Esophagus muscularis mucosa (tissue), 4 donors: ENCODE measurements around the gene OBSCN. TPM values are rescaled to one million over a fixed set of nuclear protein-coding genes. Genes with fewer than 3 reads are reported as not detected.

Experiments
- DNase-seq: peaks from one replicate; pipeline ENCODE4 v3.0.0-alpha.2; 2017; ENCODE audit errors: extremely low spot score
- H3K27ac ChIP-seq, 4 donors: fragments of 200-600 bp; sonication (generic); replicated peaks in 1 of 4; 1 replicate in 3 of 4; 2 replicates in 1 of 4; pipeline ENCODE4 v1.5.1; 2016 to 2019; ENCODE audit warnings: mild to moderate bottlenecking in 1 of 4
- H3K27me3 ChIP-seq, 4 donors: fragments of 200-600 bp; sonication (generic); one replicate each; pipeline versions ENCODE4 v1.5.1 to v1.6.0; 2016 to 2019
- H3K36me3 ChIP-seq, 4 donors: fragments of 200-600 bp; sonication (generic); one replicate each; pipeline ENCODE4 v1.5.1; 2016 to 2019
- H3K4me1 ChIP-seq, 4 donors: fragments of 200-600 bp; sonication (generic); one replicate each; pipeline ENCODE4 v1.5.1; 2016 to 2019
- H3K4me3 ChIP-seq, 4 donors: fragments of 200-600 bp; sonication (generic); 1 replicate in 2 of 4; 2 replicates in 2 of 4; pipeline ENCODE4 v1.5.1; 2016 to 2019; ENCODE audit warnings: mild to moderate bottlenecking in 4 of 4, moderate library complexity in 1 of 4
- H3K9me3 ChIP-seq, 4 donors: fragments of 200-600 bp; sonication (generic); 1 replicate in 3 of 4; 2 replicates in 1 of 4; pipeline ENCODE4 v1.5.1; 2016 to 2019
- CTCF ChIP-seq, 3 experiments: fragments of 200-600 bp in 2 of 3; fragments of 450-650 bp in 1 of 3; sonication (generic) in 2 of 3; IDR thresholded peaks; one replicate each; pipeline ENCODE4 v1.5.1; 2017 to 2019; ENCODE audit warnings: antibody characterized with exemption in 3 of 3, mild to moderate bottlenecking in 2 of 3, moderate library complexity in 1 of 3
- EP300 ChIP-seq: sonication (generic); formaldehyde crosslinking; IDR thresholded peaks from one replicate; pipeline ENCODE4 v1.6.1; 2017; ENCODE audit warnings: antibody characterized with exemption
- POLR2A ChIP-seq: fragments of 450-650 bp; IDR thresholded peaks from one replicate; pipeline ENCODE4 v1.6.1; 2017; ENCODE audit warnings: antibody characterized with exemption, moderate library complexity, mild to moderate bottlenecking, low read depth
- POLR2AphosphoS5 ChIP-seq, 2 donors: sonication (generic); formaldehyde crosslinking; IDR thresholded peaks; one replicate each; pipeline ENCODE4 v1.6.1; 2017; ENCODE audit warnings: antibody characterized with exemption in 2 of 2
- WGBS: methylation state at CpG from one replicate; pipeline ENCODE4 v1.1.5; 2018; 5-methylcytosine and 5-hydroxymethylcytosine counted together
- intact Hi-C: fragments of 100-400 bp; cut with DNase I; formaldehyde crosslinking; loops from one replicate; pipeline ENCODE4 v1.15.1; 2023
- total RNA-seq, 4 donors: library from RNA; depleted of rRNA; stranded (reverse); fragments of >200 nt; gene quantifications; one replicate each; pipeline versions ENCODE4 v1.1.0 to v1.2.1, GENCODE V29; 2016

OBSCN gene
- total RNA-seq, 4 donors from 2014 or later = 12.6 to 31.4 (median 17.8) TPM

DNA sequence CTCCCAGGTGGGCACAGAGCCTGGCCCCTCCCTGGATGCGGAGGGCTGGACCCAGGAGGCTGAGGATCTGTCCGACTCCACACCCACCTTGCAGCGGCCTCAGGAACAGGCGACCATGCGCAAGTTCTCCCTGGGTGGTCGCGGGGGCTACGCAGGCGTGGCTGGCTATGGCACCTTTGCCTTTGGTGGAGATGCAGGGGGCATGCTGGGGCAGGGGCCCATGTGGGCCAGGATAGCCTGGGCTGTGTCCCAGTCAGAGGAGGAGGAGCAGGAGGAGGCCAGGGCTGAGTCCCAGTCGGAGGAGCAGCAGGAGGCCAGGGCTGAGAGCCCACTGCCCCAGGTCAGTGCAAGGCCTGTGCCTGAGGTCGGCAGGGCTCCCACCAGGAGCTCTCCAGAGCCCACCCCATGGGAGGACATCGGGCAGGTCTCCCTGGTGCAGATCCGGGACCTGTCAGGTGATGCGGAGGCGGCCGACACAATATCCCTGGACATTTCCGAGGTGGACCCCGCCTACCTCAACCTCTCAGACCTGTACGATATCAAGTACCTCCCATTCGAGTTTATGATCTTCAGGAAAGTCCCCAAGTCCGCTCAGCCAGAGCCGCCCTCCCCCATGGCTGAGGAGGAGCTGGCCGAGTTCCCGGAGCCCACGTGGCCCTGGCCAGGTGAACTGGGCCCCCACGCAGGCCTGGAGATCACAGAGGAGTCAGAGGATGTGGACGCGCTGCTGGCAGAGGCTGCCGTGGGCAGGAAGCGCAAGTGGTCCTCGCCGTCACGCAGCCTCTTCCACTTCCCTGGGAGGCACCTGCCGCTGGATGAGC is 164.5 kb downstream of the OBSCN start:
- no peak for DNase-seq
- intact Hi-C loops = no loop called here
- Histone ChIP-seq H3K27me3 (peaks cover 0 to 15% (median 0%) of the 10 kb centered on the region in 4 donors), H3K4me3 (no peak overlapping the region), H3K4me1 (peaks cover 17 to 43% (median 26%) of the 10 kb centered on the region in 4 donors), H3K36me3 (peaks cover 0 to 3% (median 0%) of the 10 kb centered on the region in 4 donors), H3K9me3 (no peaks in the 10 kb centered on the region), H3K27ac (no peak overlapping the region)
- WGBS = 71% methylated on average over 14 of the region's 34 CpGs
- TF ChIP-seq EP300 = no peak
- no peak for TF ChIP-seq POLR2AphosphoS5 (IDR thresholded peaks at IDR 0.05)
- TF ChIP-seq CTCF (IDR thresholded peaks at IDR 0.05) = no peak
- TF ChIP-seq POLR2A = no peak

GRCh38 chr1:228373004-228373680 is 165.3 kb downstream of the OBSCN start:
- peaks cover 0 to 8% (median 0%) of the 10 kb centered on the region in 4 donors for H3K27me3 ChIP-seq
- H3K9me3 ChIP-seq = no peaks in the 10 kb centered on the region
- WGBS = 81% methylated on average over 10 of the region's 12 CpGs
- TF ChIP-seq CTCF (IDR thresholded peaks at IDR 0.05) = no peak
- no peak for TF ChIP-seq POLR2AphosphoS5 (IDR thresholded peaks at IDR 0.05)
- TF ChIP-seq POLR2A = no peak
- TF ChIP-seq EP300 = no peak
- intact Hi-C loops = no loop called here
- no peak overlapping the region for H3K4me3 ChIP-seq
- H3K27ac ChIP-seq = no peak overlapping the region
- DNase-seq = no peak
- H3K36me3 ChIP-seq = peaks cover 0 to 10% (median 0%) of the 10 kb centered on the region in 4 donors
- H3K4me1 ChIP-seq = peaks cover 21 to 36% (median 28%) of the 10 kb centered on the region in 4 donors

DNA sequence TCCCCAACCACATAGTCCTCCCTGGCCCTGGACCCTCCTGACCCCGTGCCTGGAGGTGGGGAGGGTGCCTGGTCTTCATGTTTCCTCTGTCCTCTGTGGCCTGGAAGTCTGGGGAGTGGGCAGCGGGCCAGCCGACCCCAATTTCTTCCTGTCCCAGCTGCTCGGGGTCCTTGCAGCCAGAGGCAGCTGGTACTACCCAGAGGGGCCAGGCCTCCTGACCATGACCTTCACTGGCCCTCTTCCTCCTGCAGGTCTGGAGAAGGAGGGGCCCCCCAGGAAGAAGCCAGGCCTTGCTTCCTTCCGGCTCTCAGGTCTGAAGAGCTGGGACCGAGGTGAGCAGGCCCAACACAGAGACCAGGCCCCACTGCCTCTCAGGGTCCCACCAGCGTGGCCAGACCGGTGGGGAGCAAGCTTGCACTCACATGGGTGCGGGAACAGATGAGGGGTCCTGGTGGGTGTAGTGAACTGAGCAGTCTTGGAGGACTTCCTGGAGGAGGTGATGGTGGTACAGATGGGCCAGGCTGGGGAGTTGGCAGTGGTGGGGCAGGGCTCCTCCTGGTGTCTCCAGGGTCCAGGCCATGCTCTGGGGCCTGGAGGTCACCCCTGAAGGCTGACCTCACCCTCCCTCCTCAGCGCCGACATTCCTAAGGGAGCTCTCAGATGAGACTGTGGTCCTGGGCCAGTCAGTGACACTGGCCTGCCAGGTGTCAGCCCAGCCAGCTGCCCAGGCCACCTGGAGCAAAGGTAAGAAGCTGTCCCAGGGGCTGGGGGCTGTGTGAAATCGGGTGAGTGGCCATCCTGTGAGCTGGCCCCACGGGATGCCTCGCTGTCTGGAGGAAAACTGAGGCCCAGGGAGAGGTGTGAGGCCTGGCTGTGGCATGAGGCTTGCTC is 166.1 kb downstream of the OBSCN start:
- Histone ChIP-seq H3K36me3 (peaks cover 0 to 10% (median 0%) of the 10 kb centered on the region in 4 donors), H3K4me3 (no peak overlapping the region), H3K9me3 (no peaks in the 10 kb centered on the region), H3K27me3 (peaks cover 0 to under 1% (median 0%) of the 10 kb centered on the region in 4 donors), H3K27ac (peak overlapping the region; percentile 42 to 80 (median 70)), H3K4me1 (peaks cover 29 to 42% (median 36%) of the 10 kb centered on the region in 4 donors)
- intact Hi-C loops = no loop called here
- DNase-seq = no peak
- no peak for TF ChIP-seq CTCF (IDR thresholded peaks at IDR 0.05)
- no peak for TF ChIP-seq POLR2A
- no peak for TF ChIP-seq POLR2AphosphoS5 (IDR thresholded peaks at IDR 0.05)
- no peak for TF ChIP-seq EP300
- WGBS = 88% methylated on average over 12 of the region's 14 CpGs

DNA sequence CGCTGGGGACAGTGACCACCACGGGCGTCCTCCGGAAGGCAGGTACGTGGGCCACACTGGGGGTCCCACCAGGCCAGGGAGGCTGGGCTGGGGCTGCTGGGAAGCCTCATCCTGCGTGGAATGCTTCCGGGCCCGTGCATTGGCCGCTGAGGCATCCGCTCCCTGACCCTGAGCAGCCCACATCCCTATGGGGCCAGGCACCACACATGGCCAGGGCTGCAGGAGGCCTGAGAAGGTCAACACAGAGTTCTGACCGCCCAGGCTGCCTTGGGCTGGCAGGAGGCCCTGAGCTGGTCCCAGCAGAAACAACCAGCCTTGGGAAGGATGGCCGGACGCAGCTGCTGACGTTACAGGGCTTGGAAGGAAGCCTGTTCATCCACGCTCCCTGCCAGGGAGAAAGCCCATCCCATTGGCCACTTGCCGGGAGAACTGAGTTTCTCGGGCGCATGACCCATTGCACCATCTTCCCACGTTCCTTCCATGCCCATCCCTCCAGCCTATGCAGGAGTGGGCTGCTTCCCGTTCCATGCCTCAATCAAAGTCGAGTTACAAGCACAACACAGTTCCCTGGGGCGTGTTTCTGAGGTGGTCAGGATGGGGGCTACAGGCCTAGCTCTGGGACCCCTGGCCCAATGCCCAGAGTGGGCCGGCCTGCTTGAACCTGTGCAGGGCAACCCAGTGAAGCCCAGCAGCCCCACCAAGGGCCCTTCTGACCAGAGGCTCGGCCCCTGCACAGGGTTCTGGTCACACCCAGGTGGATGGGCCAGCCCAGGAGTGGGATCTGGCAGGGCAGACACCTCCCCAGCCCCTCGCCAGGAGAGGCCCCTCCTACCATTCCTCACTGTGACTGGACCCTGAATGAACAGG is 167.1 kb downstream of the OBSCN start:
- DNase-seq = no peak

More for the DNA sequence above, 167.1 kb downstream of the OBSCN start:
- no peaks in the 10 kb centered on the region for H3K27me3 ChIP-seq
- H3K27ac ChIP-seq = peak overlapping the region; percentile 73 to 80 (median 78)
- WGBS = 55% methylated on average over 14 of the region's 25 CpGs
- peaks cover 0 to 10% (median 0%) of the 10 kb centered on the region in 4 donors for H3K36me3 ChIP-seq
- peaks cover 37 to 50% (median 42%) of the 10 kb centered on the region in 4 donors for H3K4me1 ChIP-seq
- H3K9me3 ChIP-seq = no peaks in the 10 kb centered on the region
- intact Hi-C loops = no loop called here
- H3K4me3 ChIP-seq = no peak overlapping the region
- no peak for TF ChIP-seq CTCF (IDR thresholded peaks at IDR 0.05)
- TF ChIP-seq POLR2AphosphoS5 (IDR thresholded peaks at IDR 0.05) = peak; percentile 55 to 88
